Testis (tissue), 2 donors: ENCODE measurements around the gene NAP1L4.

Experiments
- CTCF ChIP-seq, 3 experiments: fragments of 450-650 bp in 2 of 3; fragments of 200-600 bp in 1 of 3; sonication (generic) in 1 of 3; IDR thresholded peaks; one replicate each; pipeline ENCODE4 v1.5.1; 2016 to 2019; ENCODE audit warnings: antibody characterized with exemption in 3 of 3, mild to moderate bottlenecking in 2 of 3, moderate library complexity in 1 of 3
- POLR2A ChIP-seq: fragments of 450-650 bp; IDR thresholded peaks from one replicate; pipeline ENCODE4 v1.6.1; 2017; ENCODE audit warnings: antibody characterized with exemption, mild to moderate bottlenecking, moderate library complexity

- TF ChIP-seq CTCF (IDR thresholded peaks at IDR 0.05) (no peak), POLR2A (no peak)
Observed at GRCh38 chr11:2931420-2931746, 60.7 kb downstream of the NAP1L4 start.
